Mammary epithelial cell (primary cell): ENCODE data around the gene INSRR.

Source experiments
- EZH2 ChIP-seq: IDR thresholded peaks from 2 replicates; pipeline ENCODE4 v1.6.1; 2012; ENCODE audit warnings: low read length, inconsistent platforms, borderline replicate concordance
- TF ChIP-seq, protein P1 (sequence below), 2 donors: IDR thresholded peaks in 1 of 2; conservative IDR thresholded peaks in 1 of 2; 2 replicates each; pipeline ENCODE4 v1.5.1; 2011 to 2012; ENCODE audit warnings: inconsistent platforms in 2 of 2, low read length in 2 of 2, mild to moderate bottlenecking in 2 of 2, control low read depth in 1 of 2, low read depth in 1 of 2; ENCODE audit not compliant: insufficient read depth in 1 of 2; ENCODE audit errors: extremely low read depth in 1 of 2

GRCh38 chr1:156908541-156908940, 49.6 kb upstream of the INSRR start:
- TF ChIP-seq EZH2 = no peak
- TF ChIP-seq, protein P1, sequence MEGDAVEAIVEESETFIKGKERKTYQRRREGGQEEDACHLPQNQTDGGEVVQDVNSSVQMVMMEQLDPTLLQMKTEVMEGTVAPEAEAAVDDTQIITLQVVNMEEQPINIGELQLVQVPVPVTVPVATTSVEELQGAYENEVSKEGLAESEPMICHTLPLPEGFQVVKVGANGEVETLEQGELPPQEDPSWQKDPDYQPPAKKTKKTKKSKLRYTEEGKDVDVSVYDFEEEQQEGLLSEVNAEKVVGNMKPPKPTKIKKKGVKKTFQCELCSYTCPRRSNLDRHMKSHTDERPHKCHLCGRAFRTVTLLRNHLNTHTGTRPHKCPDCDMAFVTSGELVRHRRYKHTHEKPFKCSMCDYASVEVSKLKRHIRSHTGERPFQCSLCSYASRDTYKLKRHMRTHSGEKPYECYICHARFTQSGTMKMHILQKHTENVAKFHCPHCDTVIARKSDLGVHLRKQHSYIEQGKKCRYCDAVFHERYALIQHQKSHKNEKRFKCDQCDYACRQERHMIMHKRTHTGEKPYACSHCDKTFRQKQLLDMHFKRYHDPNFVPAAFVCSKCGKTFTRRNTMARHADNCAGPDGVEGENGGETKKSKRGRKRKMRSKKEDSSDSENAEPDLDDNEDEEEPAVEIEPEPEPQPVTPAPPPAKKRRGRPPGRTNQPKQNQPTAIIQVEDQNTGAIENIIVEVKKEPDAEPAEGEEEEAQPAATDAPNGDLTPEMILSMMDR (conservative IDR thresholded peaks at IDR 0.05 in 1 of 2, IDR thresholded peaks at IDR 0.05 in 1 of 2; ENCODE audit: extremely low read depth in 1 of 2, insufficient read depth in 1 of 2, low read depth in 1 of 2, low read length in 2 of 2) = no peak
